Panc1 (cell line): Measurements from ENCODE around the gene LIMCH1. TPM values are rescaled to one million over a fixed set of nuclear protein-coding genes. Genes with fewer than 3 reads are reported as not detected.

Experiments used
- ATAC-seq: fragments of 200-7000 bp; cut with Tn5 transposase; 2 replicates; pipeline ENCODE4 v1.9.1; 2020; ENCODE audit warnings: mild to moderate bottlenecking, moderate library complexity
- BruUV-seq: library from RNA; stranded (reverse); fragments of 400-500 nt; replicated peaks from 2 replicates; lab custom pipeline; 2021; lab: Mats Ljungman, UMichigan
- CTCF ChIA-PET: fragments of 300-600 bp; sonication (Branson Sonifier 250); formaldehyde crosslinking; loops from one replicate; lab custom pipeline; 2022; ENCODE audit warnings: antibody characterized with exemption; lab: Charles Lee
- POLR2A ChIA-PET: fragments of 300-600 bp; sonication (Branson Sonifier 250); formaldehyde crosslinking; loops from one replicate; lab custom pipeline; 2022; ENCODE audit warnings: antibody characterized with exemption; lab: Charles Lee
- DNase-seq: peaks from one replicate; pipeline ENCODE4 v3.0.0-alpha.2; 2010; ENCODE audit warnings: low read depth, low spot score
- H3K27ac ChIP-seq: 2 replicates; pipeline ENCODE4 v1.5.1; 2011; ENCODE audit warnings: mild to moderate bottlenecking, low read length, inconsistent platforms
- H3K27me3 ChIP-seq: fragments of 200-500 bp; sonication (Bioruptor generic); 2 replicates; pipeline ENCODE4 v1.6.0; 2014; ENCODE audit warnings: low read length, inconsistent platforms; ENCODE audit not compliant: control insufficient read depth, insufficient read depth
- H3K36me3 ChIP-seq: fragments of 200-500 bp; sonication (Bioruptor generic); 2 replicates; pipeline ENCODE4 v1.5.1; 2014; ENCODE audit warnings: inconsistent platforms, mild to moderate bottlenecking, low read length, moderate library complexity; ENCODE audit not compliant: control insufficient read depth, insufficient read depth
- H3K4me1 ChIP-seq: 2 replicates; pipeline ENCODE4 v1.5.1; 2011; ENCODE audit warnings: inconsistent platforms, mild to moderate bottlenecking, low read length, moderate library complexity; ENCODE audit not compliant: control insufficient read depth, insufficient read depth
- H3K4me3 ChIP-seq, 2 experiments: 2 replicates each; pipeline ENCODE4 v1.5.1; 2011 to 2012; ENCODE audit warnings: low read depth in 2 of 2, low read length in 2 of 2, mild to moderate bottlenecking in 2 of 2, inconsistent platforms in 1 of 2, moderate library complexity in 1 of 2
- H3K9me3 ChIP-seq: fragments of 200-500 bp; sonication (Bioruptor generic); 2 replicates; pipeline ENCODE4 v1.5.1; 2014; ENCODE audit warnings: low read depth, mild to moderate bottlenecking, inconsistent platforms, low read length, moderate library complexity; ENCODE audit not compliant: control insufficient read depth, insufficient read depth
- POLR2AphosphoS5 ChIP-seq: IDR thresholded peaks from 2 replicates; pipeline ENCODE4 v1.6.1; 2012; ENCODE audit warnings: mild to moderate bottlenecking, low read depth, low read length, moderate library complexity
- SIN3A ChIP-seq: IDR thresholded peaks from 2 replicates; pipeline ENCODE4 v1.6.1; 2012; ENCODE audit warnings: low read depth, mild to moderate bottlenecking, low read length, moderate library complexity, borderline replicate concordance; ENCODE audit not compliant: insufficient read depth
- TCF7L2 ChIP-seq: IDR thresholded peaks from 2 replicates; pipeline ENCODE4 v1.6.1; 2011; ENCODE audit warnings: mild to moderate bottlenecking, low read depth, low read length, inconsistent platforms
- in situ Hi-C: cut with HindIII; loops from 2 replicates; pipeline ENCODE4 v1.10.0; 2016; ENCODE audit warnings: low sequenced_read_pairs, low pct_unique_long_range_greater_than_20kb
- intact Hi-C: fragments of 100-400 bp; cut with micrococcal nuclease; formaldehyde crosslinking; loops from one replicate; pipeline ENCODE4 v1.10.0; 2022; ENCODE audit not compliant: unreplicated experiment
- total RNA-seq: library from RNA; stranded (reverse); gene quantifications from one replicate; pipeline ENCODE4 v1.2.1, GENCODE V29; 2021; ENCODE audit not compliant: unreplicated experiment
- TF ChIP-seq, protein P1 (sequence below): fragments of 450-650 bp; IDR thresholded peaks from 2 replicates; pipeline ENCODE4 v1.5.1; 2017; ENCODE audit warnings: mild to moderate bottlenecking
- TF ChIP-seq, protein P2 (sequence below), 2 experiments: IDR thresholded peaks; 2 replicates each; pipeline ENCODE4 v1.6.1; 2011 to 2012; ENCODE audit warnings: low read depth in 2 of 2, control low read depth in 1 of 2, low read length in 1 of 2, mild to moderate bottlenecking in 1 of 2, moderate library complexity in 1 of 2; ENCODE audit not compliant: insufficient read depth in 1 of 2

The LIMCH1 gene
- total RNA-seq, 1 experiment from 2014 or later = 3.3 TPM

DNA sequence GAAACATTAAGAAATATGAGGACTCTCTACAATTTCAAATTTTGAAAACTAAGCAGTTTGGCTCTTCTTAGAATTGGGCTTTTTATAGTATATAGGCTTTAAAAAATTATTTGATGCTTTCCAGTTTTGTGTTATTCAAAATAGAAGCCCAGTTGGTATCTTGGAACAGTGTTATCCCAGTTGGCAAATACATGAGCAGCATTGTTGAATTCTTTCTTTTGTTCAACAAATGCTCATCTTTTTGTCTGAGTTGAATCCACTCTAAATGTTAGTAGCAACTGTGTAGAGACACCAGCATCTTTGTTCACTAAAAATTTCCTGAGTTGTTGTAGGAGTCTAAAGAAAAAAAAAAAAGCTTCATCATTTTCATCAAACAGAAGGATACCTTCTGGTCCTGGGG, 41.0 kb upstream of the LIMCH1 start:
- ATAC-seq = no peak
- Histone ChIP-seq H3K4me3 (no peak overlapping the region), H3K27ac (no peak overlapping the region), H3K4me1 (no peaks in the 10 kb centered on the region), H3K36me3 (no peaks in the 10 kb centered on the region), H3K9me3 (no peaks in the 10 kb centered on the region), H3K27me3 (no peaks in the 10 kb centered on the region)
- ChIA-PET POLR2A (interaction anchor here (0.7 kb wide), 1 partner anchor 112 kb away, joined by 5 read pairs; no protein-coding TSS in a partner anchor), CTCF (no interaction called here)
- BruUV-seq = no TSS peak
- DNase-seq = no peak
- in situ Hi-C loops = no loop called here
- TF ChIP-seq, protein P1, sequence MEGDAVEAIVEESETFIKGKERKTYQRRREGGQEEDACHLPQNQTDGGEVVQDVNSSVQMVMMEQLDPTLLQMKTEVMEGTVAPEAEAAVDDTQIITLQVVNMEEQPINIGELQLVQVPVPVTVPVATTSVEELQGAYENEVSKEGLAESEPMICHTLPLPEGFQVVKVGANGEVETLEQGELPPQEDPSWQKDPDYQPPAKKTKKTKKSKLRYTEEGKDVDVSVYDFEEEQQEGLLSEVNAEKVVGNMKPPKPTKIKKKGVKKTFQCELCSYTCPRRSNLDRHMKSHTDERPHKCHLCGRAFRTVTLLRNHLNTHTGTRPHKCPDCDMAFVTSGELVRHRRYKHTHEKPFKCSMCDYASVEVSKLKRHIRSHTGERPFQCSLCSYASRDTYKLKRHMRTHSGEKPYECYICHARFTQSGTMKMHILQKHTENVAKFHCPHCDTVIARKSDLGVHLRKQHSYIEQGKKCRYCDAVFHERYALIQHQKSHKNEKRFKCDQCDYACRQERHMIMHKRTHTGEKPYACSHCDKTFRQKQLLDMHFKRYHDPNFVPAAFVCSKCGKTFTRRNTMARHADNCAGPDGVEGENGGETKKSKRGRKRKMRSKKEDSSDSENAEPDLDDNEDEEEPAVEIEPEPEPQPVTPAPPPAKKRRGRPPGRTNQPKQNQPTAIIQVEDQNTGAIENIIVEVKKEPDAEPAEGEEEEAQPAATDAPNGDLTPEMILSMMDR = no peak
- TF ChIP-seq, protein P2, sequence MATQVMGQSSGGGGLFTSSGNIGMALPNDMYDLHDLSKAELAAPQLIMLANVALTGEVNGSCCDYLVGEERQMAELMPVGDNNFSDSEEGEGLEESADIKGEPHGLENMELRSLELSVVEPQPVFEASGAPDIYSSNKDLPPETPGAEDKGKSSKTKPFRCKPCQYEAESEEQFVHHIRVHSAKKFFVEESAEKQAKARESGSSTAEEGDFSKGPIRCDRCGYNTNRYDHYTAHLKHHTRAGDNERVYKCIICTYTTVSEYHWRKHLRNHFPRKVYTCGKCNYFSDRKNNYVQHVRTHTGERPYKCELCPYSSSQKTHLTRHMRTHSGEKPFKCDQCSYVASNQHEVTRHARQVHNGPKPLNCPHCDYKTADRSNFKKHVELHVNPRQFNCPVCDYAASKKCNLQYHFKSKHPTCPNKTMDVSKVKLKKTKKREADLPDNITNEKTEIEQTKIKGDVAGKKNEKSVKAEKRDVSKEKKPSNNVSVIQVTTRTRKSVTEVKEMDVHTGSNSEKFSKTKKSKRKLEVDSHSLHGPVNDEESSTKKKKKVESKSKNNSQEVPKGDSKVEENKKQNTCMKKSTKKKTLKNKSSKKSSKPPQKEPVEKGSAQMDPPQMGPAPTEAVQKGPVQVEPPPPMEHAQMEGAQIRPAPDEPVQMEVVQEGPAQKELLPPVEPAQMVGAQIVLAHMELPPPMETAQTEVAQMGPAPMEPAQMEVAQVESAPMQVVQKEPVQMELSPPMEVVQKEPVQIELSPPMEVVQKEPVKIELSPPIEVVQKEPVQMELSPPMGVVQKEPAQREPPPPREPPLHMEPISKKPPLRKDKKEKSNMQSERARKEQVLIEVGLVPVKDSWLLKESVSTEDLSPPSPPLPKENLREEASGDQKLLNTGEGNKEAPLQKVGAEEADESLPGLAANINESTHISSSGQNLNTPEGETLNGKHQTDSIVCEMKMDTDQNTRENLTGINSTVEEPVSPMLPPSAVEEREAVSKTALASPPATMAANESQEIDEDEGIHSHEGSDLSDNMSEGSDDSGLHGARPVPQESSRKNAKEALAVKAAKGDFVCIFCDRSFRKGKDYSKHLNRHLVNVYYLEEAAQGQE (IDR thresholded peaks at IDR 0.05; ENCODE audit: insufficient read depth in 1 of 2, low read depth in 2 of 2, low read length in 1 of 2) = no peak
- TF ChIP-seq TCF7L2 (no peak), SIN3A (no peak), POLR2AphosphoS5 (no peak)
- intact Hi-C loops = no loop called here

DNA sequence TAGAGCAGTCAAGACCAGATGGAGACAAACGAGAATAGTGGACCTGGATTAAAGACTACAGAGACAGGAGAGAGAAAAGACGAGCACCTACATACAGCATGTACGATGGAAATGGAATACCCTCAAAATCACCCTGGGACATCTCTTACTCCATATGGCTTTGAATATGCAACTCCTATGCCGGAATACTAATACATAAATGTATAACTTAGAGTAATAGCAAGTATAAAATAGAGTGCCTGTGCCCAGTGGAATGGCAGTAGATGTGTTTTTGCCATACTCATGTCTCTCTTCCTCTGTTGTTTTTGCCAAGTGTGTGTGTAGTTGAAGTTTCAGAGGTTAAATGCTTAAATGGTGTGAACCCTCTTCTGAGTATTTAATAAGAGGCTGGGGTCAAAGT, 39.8 kb upstream of the LIMCH1 start:
- intact Hi-C loops (no loop called here), in situ Hi-C loops (no loop called here)
- Histone ChIP-seq H3K9me3 (no peaks in the 10 kb centered on the region), H3K27me3 (no peaks in the 10 kb centered on the region), H3K4me3 (no peak overlapping the region), H3K27ac (no peak overlapping the region), H3K4me1 (no peaks in the 10 kb centered on the region), H3K36me3 (no peaks in the 10 kb centered on the region)
- ATAC-seq (no peak), DNase-seq (no peak)
- ChIA-PET CTCF (no interaction called here), POLR2A (no interaction called here)
- TF ChIP-seq POLR2AphosphoS5 = no peak
- no peak for TF ChIP-seq TCF7L2
- TF ChIP-seq, protein P2 (IDR thresholded peaks at IDR 0.05; ENCODE audit: insufficient read depth in 1 of 2, low read depth in 2 of 2, low read length in 1 of 2) = no peak
- TF ChIP-seq, protein P1 = no peak
- TF ChIP-seq SIN3A = no peak
- no TSS peak for BruUV-seq
